HG03025 (cell line): ENCODE data around the gene SEMA5A.

Experiments
- ATAC-seq: cut with Tn5 transposase; IDR thresholded peaks from one replicate; pipeline ENCODE4 v1.9.1; 2021; ENCODE audit warnings: mild to moderate bottlenecking, moderate library complexity; ENCODE audit not compliant: unreplicated experiment, low FRiP score

The SEMA5A gene

DNA sequence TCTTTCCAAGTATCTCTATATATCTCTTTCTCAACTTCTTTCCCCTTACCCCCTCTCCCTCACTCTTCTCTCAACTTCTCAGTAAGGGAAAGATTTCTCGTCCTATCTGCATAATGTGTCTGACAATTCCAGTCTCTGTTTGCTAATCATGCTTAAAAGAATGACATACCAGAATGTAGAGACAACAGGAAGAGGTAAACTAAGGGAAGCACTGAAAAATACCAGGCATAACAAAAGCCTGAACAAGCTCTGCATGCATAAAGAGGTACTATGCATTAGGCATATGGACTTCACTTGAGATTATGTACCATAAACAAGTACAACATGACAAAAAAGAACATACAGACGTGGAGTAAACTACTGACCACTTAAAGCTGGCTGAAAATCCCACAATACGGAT is 62.6 kb downstream of the SEMA5A start:
- no peak for ATAC-seq

GRCh38 chr5:9482381-9482780 is 63.5 kb downstream of the SEMA5A start:
- ATAC-seq, result no peak

GRCh38 chr5:9480499-9480898 is 65.4 kb downstream of the SEMA5A start:
- ATAC-seq, result no peak

DNA sequence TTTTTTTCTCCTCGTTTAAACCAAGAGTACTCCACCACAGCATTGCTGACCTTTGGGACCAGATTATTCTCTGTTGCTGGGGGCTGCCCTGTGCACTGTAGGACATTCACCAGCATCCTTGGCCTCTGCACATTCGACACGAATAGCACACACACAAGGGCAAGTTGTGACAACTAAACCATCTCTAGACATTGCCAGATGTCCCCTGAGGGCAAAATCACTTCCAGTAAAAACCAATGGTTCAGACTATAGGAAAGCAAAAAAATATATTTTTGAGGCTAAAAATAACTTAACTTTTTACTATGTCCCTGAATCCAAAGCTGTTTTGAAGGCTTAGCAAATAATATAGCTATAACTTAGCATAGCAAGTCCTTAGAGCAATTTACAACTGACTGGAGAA is 65.9 kb downstream of the SEMA5A start:
- no peak for ATAC-seq

- ATAC-seq, result no peak
These were observed 66.5 kb downstream of the SEMA5A start for GRCh38 chr5:9479361-9479760.

GRCh38 chr5:9477537-9477936 is 68.3 kb downstream of the SEMA5A start:
- no peak for ATAC-seq

- no peak for ATAC-seq
These were observed 71.5 kb downstream of the SEMA5A start for GRCh38 chr5:9474219-9475002.

DNA sequence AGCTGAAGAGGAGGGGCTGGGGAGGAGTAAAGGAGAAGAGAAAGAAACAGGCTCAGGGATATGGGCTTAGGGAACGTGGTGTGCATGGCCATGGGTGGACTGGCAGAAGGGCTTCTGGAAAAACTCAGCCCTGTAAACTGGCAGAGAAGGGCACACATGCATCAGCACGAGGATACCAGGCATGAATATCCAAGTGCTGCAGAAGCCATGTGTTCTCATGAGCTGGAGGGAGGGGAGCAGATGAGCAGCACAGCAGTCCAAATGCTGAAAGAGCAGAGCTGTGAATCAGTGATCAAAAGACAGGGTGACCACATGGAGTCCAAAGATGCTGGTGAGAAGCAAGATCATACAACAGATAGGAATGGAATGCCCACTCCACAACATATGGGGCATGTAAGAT is 72.3 kb downstream of the SEMA5A start:
- no peak for ATAC-seq

DNA sequence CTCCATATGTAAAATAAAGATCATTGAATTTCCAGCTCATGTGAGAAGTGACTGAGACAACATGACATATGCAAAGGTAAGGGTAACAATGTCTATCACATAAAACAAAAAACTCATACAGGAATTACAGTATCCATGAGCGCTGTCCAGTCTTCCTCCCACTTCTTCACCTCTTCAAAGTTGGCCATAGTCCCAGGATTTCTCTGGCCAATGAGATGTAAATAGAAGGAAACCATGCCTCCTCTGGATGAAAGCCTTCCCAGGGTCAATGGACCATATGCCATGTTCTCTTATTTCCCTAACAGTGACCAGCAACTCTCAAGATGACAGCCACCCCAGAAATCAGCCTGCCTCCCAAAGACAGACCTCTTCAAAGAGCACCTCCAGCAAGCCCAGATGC is 75.5 kb downstream of the SEMA5A start:
- no peak for ATAC-seq

- ATAC-seq, result no peak
These were observed 77.9 kb downstream of the SEMA5A start for GRCh38 chr5:9468060-9468388.

DNA sequence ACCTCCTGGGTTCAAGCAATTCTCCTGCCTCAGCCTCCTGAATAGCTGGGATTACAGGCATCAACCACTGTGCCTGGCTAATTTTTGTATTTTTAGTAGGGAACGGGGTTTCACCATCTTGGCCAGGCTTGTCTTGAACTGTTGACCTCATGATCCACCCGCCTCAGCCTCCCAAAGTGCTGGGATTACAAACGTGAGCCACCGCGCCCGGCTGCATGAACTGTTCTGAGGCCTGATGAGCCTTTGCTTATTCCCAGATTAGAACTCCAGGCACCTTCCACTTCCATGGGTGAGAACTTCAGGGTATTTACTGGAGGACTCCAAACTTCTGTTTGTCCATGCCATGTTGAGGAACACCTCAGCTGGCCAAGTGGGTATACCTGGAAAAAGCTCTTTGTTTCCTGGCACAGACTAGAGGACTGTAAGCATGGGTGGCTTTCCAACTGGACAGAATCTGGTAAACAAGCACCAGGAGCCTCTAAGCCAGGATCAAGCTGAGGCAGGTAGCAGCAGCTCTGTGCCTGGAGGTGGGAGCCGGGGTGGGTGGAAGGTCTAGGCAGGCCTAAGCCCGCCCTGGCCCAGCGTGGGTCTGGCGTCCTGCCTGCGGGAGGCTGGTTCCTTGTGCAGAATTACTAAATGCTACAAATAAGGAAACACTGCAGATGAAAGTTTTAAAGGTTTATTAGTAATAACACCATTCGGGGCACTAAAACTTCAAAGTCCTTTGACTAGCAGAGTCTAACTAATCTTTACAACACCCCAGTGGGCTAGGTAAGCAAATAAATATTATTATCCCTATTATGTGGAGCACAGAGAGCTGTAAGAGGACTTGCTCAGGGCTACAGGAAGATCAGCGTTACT is 78.4 kb downstream of the SEMA5A start:
- ATAC-seq, result no peak

DNA sequence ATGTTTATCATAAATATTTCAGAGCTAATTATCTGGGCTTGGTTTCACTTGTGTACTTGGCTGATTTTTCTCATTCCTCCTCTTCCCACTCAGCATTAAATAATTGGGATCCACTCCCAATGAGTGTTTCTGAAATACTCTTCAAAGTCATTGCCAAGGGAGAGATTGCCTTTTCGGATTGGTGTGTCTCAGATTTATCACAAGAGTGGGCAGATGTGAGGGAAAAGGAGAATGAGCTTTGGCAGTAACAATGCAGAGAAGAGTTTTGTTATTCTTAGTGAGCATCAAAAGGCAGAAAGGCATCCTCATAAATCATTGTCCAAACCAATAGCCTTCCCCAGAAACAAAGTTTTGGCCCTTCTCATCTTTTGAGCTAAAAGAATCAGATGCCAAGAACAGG is 79.2 kb downstream of the SEMA5A start:
- ATAC-seq, result no peak

DNA sequence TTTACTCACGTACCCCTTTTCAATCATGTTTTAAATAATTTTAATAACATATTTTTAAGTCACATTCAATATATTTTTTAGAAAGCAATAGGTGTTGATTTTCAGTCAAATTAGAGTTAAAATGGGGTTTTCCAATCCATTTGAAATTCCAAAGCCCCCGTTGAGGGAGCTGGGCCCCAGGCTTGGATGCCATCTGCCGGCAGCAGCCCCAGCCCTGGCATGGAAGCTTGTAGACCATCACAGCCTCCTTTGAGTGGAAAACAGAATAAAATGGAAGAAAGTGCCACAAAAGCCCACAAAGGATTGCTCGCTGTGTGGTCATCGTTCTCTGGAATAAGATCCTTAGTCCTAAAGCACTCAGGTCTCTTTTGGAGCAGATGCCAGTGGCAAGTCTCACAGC is 81.4 kb downstream of the SEMA5A start:
- ATAC-seq, result no peak

DNA sequence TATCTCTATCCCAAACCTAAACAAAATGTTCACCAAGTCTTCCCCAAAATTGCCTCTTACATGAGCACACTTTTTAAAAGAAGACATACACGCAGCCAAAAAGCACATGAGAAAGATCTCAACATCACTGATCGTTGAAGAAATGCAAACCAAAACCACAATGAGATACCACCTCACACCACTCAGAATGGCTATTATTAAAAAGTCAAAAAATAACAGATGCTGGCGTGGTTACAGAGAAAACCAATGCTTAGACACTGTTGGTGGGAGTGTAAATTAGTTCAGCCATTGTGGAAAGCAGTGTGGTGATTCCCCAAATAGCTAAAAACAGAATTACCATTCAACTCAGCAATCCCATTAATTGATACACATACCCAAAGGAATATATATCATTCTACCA is 83.8 kb downstream of the SEMA5A start:
- ATAC-seq, result no peak

GRCh38 chr5:9460885-9461645 is 84.8 kb downstream of the SEMA5A start:
- no peak for ATAC-seq

GRCh38 chr5:9456435-9457042 is 89.3 kb downstream of the SEMA5A start:
- ATAC-seq, result no peak

DNA sequence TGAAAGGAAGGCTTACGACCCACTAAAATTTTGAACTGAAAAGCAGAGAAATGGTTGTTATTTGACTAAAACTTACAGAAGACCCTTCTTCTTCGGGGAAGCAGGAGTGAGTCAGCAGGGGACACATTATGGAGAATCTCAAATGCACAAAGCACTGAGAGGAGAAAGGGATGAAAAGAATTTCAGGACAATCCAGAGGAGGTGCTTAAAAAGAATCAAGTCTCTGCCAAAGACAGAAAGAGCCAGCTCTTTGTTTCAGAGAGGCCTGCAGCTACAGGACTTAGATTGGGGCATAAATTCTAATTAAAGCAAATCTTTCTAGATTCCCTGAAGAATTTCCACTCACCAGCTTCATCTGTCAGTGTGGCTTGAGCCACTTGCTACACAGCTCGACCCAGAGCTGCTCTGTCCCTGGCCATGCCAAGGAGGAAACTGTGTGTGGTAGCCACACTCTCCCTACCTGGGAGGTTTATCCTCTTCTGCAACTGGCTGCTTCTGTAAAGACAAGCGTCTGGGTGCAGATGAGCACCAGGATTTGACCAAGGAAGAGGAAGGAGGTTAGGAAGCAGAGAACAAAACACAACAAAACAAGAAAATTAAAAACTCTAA is 89.9 kb downstream of the SEMA5A start:
- no peak for ATAC-seq

DNA sequence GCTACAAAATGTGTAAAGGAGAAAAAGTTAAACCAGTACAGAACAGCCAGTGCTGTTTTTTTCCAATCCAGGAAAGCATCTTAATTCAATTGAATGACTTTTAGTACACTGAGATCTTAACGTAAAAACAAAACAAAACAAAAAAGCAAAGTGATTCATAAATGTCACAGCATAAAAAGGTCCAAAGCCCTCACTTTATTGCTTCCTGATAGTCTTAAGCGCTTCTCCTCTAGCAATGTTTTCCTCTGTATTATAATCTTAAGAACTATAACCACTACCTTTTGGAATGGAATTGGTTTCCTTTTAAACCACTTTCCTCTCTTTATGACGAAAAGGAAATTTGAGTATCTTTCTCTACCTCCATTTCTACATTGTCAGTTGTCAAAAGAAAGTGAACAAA is 91.4 kb downstream of the SEMA5A start:
- ATAC-seq, result no peak

GRCh38 chr5:9454012-9454481 is 91.8 kb downstream of the SEMA5A start:
- no peak for ATAC-seq

DNA sequence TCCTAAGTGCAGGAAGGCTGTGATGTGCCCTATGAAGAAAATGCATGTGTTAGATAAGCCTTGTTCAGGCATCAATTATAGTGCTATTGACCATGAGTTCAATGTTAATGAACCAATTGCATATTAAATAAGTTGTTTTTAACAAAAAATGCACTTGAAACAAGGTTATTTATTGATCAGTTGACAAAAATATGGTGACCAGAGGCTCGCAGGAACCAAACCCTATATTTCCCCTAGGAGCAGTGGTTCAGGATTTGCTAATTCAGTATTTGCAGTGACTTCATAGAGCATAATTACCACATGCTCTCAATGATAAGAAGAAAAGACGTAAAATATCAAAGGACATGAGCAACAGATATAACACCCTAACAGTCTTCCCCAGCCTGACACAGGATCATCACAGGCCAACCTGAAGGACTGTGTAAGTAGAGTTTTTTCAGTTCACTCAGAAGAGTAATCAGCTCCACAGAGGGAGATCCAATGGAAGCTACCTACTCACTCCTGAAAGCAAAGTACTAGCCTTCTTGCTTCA is 92.3 kb downstream of the SEMA5A start:
- no peak for ATAC-seq
